NCI-H2081 (cell line): ENCODE results near the gene HECTD2.
"Not testable (repeated sequence)": the region's sequence is repeated elsewhere in the genome, so short reads cannot be mapped to it uniquely, and the experiment has no call there.

Experiments
- DNase-seq, 2 experiments: peaks; one replicate each; lab custom pipeline; 2025; lab: John Stamatoyannopoulos, UW

The HECTD2 gene

GRCh38 chr10:91411621-91412020, 1.5 kb downstream of the HECTD2 start:
- DNase-seq = no peak

GRCh38 chr10:91412354-91413087, 2.4 kb downstream of the HECTD2 start:
- no peak for DNase-seq

DNA sequence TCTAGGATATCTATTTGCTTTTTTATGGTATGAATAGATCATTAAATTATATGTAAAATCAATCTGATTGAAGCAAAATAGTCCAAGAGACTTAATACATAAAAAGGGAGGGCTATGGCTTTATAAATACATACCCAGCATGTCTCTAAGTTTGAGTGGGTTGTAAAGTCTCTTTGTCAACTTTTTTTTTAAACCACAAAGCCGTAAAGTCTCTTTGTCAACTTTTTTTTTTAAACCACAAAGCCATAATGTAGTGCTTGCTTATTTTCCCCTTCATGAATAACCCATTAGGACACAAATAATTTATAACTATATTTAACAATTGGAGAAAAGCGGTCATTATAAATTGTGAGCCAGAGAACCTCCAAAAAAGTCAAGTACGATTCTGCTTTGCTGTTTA, 5.7 kb downstream of the HECTD2 start:
- no peak for DNase-seq

- DNase-seq = peak in 1 of 2 experiments; percentile 12
These were observed 6.3 kb downstream of the HECTD2 start for GRCh38 chr10:91416339-91416855.

DNA sequence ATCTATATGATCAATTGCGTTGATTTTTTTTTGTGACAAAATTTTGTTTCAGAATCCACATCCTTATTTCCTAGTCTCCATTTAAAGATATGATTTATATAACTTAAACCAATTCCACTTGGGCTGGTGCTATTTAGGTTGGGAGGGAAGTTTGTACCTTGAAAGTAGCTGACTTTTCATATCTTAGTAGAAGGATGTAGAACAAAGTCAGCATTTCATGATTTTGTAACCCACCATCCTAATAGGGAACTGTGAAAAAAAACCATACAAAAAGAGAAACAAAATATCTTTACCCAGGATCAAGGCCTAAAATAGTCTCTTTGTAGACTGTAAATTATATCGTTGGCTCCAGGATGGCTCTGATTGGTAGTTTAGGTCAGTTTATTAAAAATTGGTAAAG, 8.3 kb downstream of the HECTD2 start:
- no peak for DNase-seq

GRCh38 chr10:91420868-91421267, 10.7 kb downstream of the HECTD2 start:
- DNase-seq = no peak

DNA sequence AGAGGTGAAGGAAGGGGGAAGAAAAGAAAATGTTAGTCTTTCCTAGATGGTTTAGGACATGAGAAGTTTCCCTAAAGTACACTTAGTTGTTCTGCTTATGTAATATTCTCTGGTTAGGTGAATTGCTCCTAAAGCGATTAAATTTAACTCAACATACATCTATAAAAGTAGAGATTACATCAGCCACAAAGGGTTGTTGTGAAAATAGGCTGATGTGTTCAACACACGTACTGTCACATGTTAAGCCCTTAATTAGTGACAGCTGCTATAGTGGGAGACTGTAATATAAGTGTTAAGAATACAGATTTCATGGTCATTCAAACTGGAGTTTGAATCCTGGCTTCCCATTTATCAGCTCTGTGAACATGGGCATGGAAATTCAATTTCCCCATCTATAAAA, 12.8 kb downstream of the HECTD2 start:
- no peak for DNase-seq

GRCh38 chr10:91424016-91424415, 13.9 kb downstream of the HECTD2 start:
- DNase-seq = no peak

GRCh38 chr10:91432175-91432574, 22.0 kb downstream of the HECTD2 start:
- no peak for DNase-seq

DNA sequence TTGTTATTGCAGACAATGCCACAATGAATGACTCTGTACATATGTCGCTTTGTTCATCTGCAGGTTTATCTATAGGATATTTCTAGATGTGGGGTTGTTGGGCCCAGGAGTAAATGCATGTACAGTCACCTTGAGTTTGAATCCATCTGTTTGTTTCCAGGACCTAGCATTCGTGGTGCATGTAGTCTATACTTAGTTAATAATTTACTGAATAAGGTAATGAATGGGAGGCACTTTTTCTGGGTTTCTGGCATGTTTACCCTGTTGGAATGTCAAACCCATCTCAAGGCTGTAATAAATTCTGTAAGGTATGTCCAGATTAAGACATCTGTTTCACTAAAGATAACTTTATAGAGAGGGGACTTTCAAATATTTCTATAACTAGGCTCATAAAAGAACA, 23.5 kb downstream of the HECTD2 start:
- no peak for DNase-seq

DNA sequence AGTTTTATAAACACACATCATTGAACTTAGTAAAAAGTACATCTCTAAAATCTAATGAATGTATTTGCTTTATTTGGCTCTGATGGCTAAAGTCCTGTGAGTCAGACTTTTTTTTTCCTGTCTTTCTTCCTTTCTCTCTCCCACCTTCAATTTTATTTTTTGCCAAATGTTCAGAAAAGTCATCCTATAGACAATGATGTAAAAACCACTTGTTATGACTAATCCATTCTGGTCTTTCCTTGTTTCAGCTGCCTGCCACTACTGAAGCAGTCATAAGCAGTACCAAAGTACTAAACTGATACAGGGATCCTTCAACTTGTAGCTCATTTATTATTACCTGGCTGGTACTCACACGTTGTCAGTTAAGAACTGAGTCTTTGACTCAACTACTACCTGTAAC, 23.9 kb downstream of the HECTD2 start:
- no peak for DNase-seq

DNA sequence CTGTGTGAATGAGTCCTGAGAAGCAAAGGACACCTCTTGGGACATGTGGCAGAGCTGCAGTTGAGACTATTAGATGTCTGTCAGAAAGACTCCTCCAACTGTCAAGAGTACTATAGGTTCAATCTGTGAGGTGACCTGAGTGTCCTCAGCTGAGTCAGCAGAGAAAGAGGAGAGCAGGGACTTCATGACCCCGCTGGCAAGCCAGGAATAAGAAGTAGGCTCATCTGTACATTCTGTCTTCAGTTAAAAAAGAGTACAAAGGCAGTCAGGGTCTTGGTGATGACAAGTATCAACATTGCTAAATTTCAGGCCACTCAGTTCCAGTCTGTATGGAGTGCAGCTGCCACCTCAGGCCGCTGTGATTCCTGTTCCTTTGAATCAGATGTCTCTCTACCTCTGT, 25.1 kb downstream of the HECTD2 start:
- no peak for DNase-seq

GRCh38 chr10:91438228-91438627, 28.1 kb downstream of the HECTD2 start:
- not testable (repeated sequence) for DNase-seq

DNA sequence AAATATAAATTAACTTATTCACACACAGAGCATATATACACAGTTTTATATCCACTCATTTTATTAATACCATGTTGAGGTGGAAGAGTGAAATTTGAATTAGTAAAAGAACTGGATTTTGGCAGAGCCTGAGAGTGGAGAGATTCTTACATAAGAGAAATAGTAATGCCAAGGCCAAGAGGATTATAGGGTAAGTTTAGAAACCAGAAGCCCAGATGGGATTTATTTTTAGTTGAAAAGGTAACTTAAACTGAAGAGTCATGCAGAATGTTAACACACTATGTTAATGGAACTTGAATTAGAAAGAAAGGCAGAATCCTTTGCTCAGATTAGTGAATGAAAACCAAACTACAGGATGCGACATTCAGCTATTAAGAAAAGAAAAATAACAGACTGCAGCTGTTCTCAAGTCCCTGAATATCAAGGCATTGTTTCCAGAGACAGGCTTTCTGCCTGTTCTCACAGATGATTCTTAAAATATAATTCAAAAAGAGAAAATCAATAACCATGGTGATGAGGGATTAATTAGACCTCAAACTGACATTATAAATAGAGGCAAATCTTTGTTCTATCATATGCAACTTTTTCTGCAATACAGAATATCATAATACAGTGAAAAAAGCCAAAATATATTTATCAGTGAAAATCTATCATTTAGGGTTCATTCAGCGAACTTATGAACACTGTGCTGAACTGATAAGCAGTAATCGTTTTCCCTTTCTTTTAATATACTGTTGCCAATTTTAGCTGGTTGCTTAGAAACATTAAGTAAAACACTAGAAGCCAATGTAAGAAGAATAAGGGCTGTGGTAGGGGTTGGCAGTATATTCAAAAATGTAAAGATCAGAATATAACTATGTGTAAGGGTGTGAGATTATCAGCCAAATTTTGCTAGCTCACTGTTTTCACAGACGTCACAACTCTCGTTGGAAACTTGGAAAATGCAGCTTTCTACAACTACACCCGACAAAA, 34.4 kb downstream of the HECTD2 start:
- no peak for DNase-seq

GRCh38 chr10:91452063-91452462, 41.9 kb downstream of the HECTD2 start:
- DNase-seq = no peak

- no peak for DNase-seq
These were observed 43.4 kb downstream of the HECTD2 start for GRCh38 chr10:91453535-91453934.

DNA sequence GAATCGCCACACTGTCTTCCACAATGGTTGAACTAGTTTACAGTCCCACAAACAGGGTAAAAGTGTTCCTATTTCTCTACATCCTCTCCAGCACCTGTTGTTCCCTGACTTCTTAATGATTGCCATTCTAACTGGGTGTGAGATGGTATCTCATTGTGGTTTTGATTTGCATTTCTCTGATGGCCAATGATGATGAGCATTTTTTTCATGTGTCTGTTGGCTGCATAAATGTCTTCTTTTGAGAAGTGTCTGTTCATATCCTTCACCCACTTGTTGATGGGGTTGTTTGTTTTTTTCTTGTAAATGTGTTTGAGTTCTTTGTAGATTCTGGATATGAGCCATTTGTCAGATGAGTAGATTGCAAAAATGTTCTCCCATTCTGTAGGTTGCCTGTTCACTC, 45.0 kb downstream of the HECTD2 start:
- not testable (repeated sequence) for DNase-seq

- DNase-seq = no peak
These were observed 50.5 kb downstream of the HECTD2 start for GRCh38 chr10:91460681-91461080.

DNA sequence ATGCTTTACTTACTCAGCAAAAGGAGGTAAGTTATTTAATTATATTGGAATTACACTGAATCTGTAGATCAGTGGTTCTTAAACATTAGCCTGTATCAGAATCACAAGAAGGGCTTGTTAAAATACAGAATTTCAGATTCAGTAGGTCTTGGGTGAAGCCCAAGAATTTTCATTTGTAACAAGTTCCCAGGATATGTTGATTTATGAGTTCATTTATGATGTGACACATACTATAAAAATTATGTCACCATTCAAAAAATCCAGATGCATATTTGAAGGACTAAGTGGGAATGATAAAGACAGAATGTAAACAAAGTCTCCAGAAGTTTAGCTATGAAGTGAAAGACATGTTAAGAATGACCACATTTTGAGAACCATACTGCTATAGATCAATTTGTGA, 52.3 kb downstream of the HECTD2 start:
- no peak for DNase-seq

DNA sequence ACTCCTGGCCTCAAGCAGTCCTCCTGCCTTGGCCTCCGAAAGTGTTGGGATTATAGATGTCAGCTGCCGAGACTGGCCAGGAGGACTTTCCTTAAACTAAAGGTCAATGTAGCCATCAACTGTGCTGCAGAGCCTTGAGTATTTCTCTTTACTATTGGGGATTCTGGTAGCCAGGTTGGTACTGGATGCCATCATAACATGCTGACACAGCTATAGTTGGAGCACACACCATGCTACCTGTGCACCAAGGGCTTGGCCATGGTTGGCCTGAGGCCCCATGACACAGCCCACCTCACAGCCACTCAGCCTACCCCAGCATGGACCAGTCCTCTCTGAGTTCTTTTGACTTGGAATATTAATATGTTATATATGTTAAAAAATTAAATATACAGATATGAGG, 54.4 kb downstream of the HECTD2 start:
- no peak for DNase-seq

DNA sequence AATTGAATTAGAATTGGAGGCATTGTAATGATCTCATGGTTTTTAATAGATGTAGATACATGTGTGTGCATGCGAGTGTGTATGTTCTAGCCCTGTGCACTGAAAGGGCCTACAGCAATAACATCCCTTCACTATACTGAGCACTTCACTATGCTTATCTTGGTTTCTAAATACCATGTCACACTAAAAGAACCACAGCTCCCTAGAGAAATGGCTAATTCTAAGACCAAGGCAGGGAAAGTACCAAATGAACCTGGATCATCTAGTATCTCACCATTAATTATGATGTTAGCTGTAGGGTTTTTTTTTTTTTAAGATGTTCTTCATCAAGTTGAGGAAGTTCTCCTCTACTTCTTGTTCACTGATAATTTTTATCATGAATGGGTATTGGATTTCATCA, 55.1 kb downstream of the HECTD2 start:
- no peak for DNase-seq

GRCh38 chr10:91467114-91467513, 57.0 kb downstream of the HECTD2 start:
- no peak for DNase-seq

DNA sequence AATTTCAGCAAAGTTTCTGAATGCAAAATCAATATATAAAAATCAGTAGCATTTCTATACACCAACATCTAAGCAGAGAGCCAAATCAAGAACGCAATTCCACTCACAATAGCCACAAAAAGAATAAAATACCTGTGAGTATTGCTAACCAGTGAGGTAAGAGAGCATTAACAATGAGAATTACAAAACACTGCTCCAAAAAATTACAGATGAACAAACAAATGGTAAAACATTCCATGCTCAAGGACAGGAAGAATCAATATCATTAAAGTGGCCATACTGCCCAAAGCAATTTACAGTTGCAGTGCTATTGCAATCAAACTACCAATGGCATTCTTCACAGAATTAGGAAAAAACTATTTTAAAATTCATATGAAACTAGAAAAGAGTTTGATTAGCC, 61.5 kb downstream of the HECTD2 start:
- no peak for DNase-seq
